PC-9 (cell line): ENCODE results near the gene IZUMO1.

Source experiments
- EZH2 ChIP-seq: fragments of 200-600 bp; sonication (generic); IDR thresholded peaks from 2 replicates; pipeline ENCODE4 v1.8.0; 2017; ENCODE audit warnings: antibody characterized with exemption, low read depth
- TF ChIP-seq, protein P1 (sequence below): fragments of 200-600 bp; sonication (generic); conservative IDR thresholded peaks from 2 replicates; pipeline ENCODE4 v1.6.1; 2017; ENCODE audit warnings: mixed run types, antibody characterized with exemption, mild to moderate bottlenecking, moderate library complexity

DNA sequence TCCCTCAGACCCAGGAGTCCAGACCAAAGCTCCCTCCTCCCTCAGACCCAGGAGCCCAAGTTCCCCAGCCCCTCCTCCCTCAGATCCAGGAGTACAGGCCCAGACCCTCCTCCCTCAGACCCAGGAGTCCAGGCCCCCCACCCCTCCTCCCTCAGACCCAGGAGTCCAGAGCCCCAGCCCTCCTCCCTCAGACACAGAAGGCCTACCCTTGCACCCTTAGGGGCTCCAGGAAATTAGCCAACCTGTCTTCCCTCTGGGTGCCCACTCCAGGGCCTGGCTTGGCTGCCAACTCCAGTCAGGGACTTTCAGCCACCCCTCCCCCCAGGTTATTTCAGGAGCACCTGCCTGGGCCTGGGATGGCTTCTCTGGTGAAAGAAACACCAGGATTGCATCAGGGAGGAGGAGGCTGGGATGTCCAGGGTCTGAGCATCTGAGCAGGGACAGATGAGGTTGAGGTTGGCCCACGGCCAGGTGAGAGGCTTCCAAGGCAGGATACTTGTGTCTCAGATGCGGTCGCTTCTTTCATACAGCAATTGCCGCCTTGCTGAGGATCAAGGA, 8.5 kb upstream of the IZUMO1 start, which contains the start of gene FGF21:
- TF ChIP-seq, protein P1, sequence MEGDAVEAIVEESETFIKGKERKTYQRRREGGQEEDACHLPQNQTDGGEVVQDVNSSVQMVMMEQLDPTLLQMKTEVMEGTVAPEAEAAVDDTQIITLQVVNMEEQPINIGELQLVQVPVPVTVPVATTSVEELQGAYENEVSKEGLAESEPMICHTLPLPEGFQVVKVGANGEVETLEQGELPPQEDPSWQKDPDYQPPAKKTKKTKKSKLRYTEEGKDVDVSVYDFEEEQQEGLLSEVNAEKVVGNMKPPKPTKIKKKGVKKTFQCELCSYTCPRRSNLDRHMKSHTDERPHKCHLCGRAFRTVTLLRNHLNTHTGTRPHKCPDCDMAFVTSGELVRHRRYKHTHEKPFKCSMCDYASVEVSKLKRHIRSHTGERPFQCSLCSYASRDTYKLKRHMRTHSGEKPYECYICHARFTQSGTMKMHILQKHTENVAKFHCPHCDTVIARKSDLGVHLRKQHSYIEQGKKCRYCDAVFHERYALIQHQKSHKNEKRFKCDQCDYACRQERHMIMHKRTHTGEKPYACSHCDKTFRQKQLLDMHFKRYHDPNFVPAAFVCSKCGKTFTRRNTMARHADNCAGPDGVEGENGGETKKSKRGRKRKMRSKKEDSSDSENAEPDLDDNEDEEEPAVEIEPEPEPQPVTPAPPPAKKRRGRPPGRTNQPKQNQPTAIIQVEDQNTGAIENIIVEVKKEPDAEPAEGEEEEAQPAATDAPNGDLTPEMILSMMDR: no peak
- no peak for TF ChIP-seq EZH2
